ENCODE results near the gene DNAJC4. TPM values are rescaled to one million over a fixed set of nuclear protein-coding genes. Genes with fewer than 3 reads are reported as not detected.

The DNAJC4 gene
- total and polyA plus RNA-seq, 9 of the 15 experiments (the other 6 are each of a cell fraction or from before 2014, with no cell fraction given) = 4.0 to 32.6 (median 19.9) TPM

- peak; percentile 13 for TF ChIP-seq CHD7 (IDR thresholded peaks at IDR 0.05; ENCODE audit: low read depth, low read length)
- no peak for TF ChIP-seq PRDM10 (IDR thresholded peaks at IDR 0.05; ENCODE audit: partially characterized antibody)
- peak in 1 of 2 experiments; percentile 55; a peak in 1 of 4 replicates for TF ChIP-seq MAZ (CRISPR knock-in tag; conservative IDR thresholded peaks at IDR 0.05 in 1 of 2, IDR thresholded peaks at IDR 0.05 in 1 of 2)
- TF ChIP-seq NFIX (CRISPR knock-in tag; IDR thresholded peaks at IDR 0.05; ENCODE audit: low read depth) = no peak
- no peak for TF ChIP-seq LEF1 (IDR thresholded peaks at IDR 0.05)
- no peak for TF ChIP-seq ARNT (IDR thresholded peaks at IDR 0.05)
- TF ChIP-seq PYGO2 (tag; IDR thresholded peaks at IDR 0.05) = no peak
- TF ChIP-seq MCM5 (IDR thresholded peaks at IDR 0.05; ENCODE audit: low read depth) = no peak
- TF ChIP-seq POLR2AphosphoS5 (IDR thresholded peaks at IDR 0.05; ENCODE audit: control insufficient read depth, insufficient read depth, low read depth, low read length) = peak; percentile 55
- 0 out of 2 replicates have a peak, but pooled peaks have one; percentile 11 for TF ChIP-seq CHD2 (IDR thresholded peaks at IDR 0.05; ENCODE audit: low read depth, low read length)
- TF ChIP-seq E2F3 (CRISPR knock-in tag; IDR thresholded peaks at IDR 0.05) = 0 out of 2 replicates have a peak, but pooled peaks have one; percentile 25
- TF ChIP-seq POLR2B (IDR thresholded peaks at IDR 0.05; ENCODE audit: low read depth, partially characterized antibody) = peak; percentile 70
- peak; percentile 68; the same call in 1 of the 2 replicates for TF ChIP-seq RBFOX2 (IDR thresholded peaks at IDR 0.05; ENCODE audit: low read depth, low read length)
These were observed 6.0 kb upstream of the DNAJC4 start (continued) for GRCh38 chr11:64224151-64224890.
